H9 (cell line): ENCODE measurements around the gene SBK1. TPM values are rescaled to one million over a fixed set of nuclear protein-coding genes. Genes with fewer than 3 reads are reported as not detected.

Source experiments
- DNase-seq: peaks from one replicate; pipeline ENCODE4 v3.0.0-alpha.2; 2017
- H2AFZ ChIP-seq: one replicate; pipeline ENCODE4 v1.6.1; 2013; ENCODE audit warnings: mild to moderate bottlenecking, low read length, control low read depth, moderate library complexity
- H2AK5ac ChIP-seq: 2 replicates; pipeline ENCODE4 v1.6.1; 2013; ENCODE audit warnings: low read length, control low read depth, mixed read lengths; ENCODE audit not compliant: insufficient read length
- H2BK120ac ChIP-seq: one replicate; pipeline ENCODE4 v1.6.1; 2013; ENCODE audit warnings: low read depth, mild to moderate bottlenecking, low read length, control low read depth, inconsistent platforms; ENCODE audit not compliant: poor library complexity, severe bottlenecking
- H2BK12ac ChIP-seq: 2 replicates; pipeline ENCODE4 v1.6.1; 2013; ENCODE audit warnings: low read length, control low read depth, mixed read lengths, low read depth; ENCODE audit not compliant: insufficient read length
- H2BK15ac ChIP-seq: 2 replicates; pipeline ENCODE4 v1.6.1; 2013; ENCODE audit warnings: low read depth, low read length, control low read depth
- H2BK20ac ChIP-seq: one replicate; pipeline ENCODE4 v1.6.1; 2013; ENCODE audit warnings: low read depth, mild to moderate bottlenecking, low read length, control low read depth, inconsistent platforms; ENCODE audit not compliant: poor library complexity, severe bottlenecking
- H2BK5ac ChIP-seq: 2 replicates; pipeline ENCODE4 v1.6.1; 2013; ENCODE audit warnings: low read length, control low read depth, mixed read lengths; ENCODE audit not compliant: insufficient read length
- H3K14ac ChIP-seq: 2 replicates; pipeline ENCODE4 v1.6.1; 2013; ENCODE audit warnings: low read length, control low read depth; ENCODE audit not compliant: insufficient read depth
- H3K18ac ChIP-seq: 2 replicates; pipeline ENCODE4 v1.6.1; 2013; ENCODE audit warnings: low read depth, mild to moderate bottlenecking, mixed read lengths, low read length, control low read depth; ENCODE audit not compliant: insufficient read length
- H3K23ac ChIP-seq: 2 replicates; pipeline ENCODE4 v1.6.1; 2013; ENCODE audit warnings: low read length, control low read depth, mixed read lengths, low read depth; ENCODE audit not compliant: insufficient read length
- H3K23me2 ChIP-seq: 2 replicates; pipeline ENCODE4 v1.6.1; 2013; ENCODE audit warnings: low read depth, mild to moderate bottlenecking, mixed read lengths, low read length, control low read depth; ENCODE audit not compliant: insufficient read length, poor library complexity, severe bottlenecking
- H3K27ac ChIP-seq: 2 replicates; pipeline ENCODE4 v1.5.1; 2013; ENCODE audit warnings: low read length, control low read depth, mixed read lengths, low read depth; ENCODE audit not compliant: insufficient read length
- H3K27me3 ChIP-seq: 2 replicates; pipeline ENCODE4 v1.6.1; 2013; ENCODE audit warnings: low read length, control low read depth, inconsistent platforms; ENCODE audit not compliant: insufficient read depth
- H3K4ac ChIP-seq: 2 replicates; pipeline ENCODE4 v1.6.1; 2013; ENCODE audit warnings: low read depth, mild to moderate bottlenecking, control low read depth, inconsistent platforms, low read length, moderate library complexity
- H3K4me1 ChIP-seq: 2 replicates; pipeline ENCODE4 v1.6.1; 2013; ENCODE audit warnings: low read length, control low read depth, inconsistent platforms; ENCODE audit not compliant: insufficient read depth
- H3K4me2 ChIP-seq: 2 replicates; pipeline ENCODE4 v1.6.1; 2013; ENCODE audit warnings: low read length, control low read depth, mixed read lengths; ENCODE audit not compliant: insufficient read length, insufficient read depth
- H3K56ac ChIP-seq: 2 replicates; pipeline ENCODE4 v1.6.1; 2013; ENCODE audit warnings: low read depth, mild to moderate bottlenecking, mixed read lengths, low read length, control low read depth; ENCODE audit not compliant: insufficient read length
- H3K79me1 ChIP-seq: 2 replicates; pipeline ENCODE4 v1.6.1; 2013; ENCODE audit warnings: low read depth, mild to moderate bottlenecking, moderate library complexity, low read length, control low read depth, inconsistent platforms; ENCODE audit not compliant: insufficient read depth, poor library complexity, severe bottlenecking
- H3K79me2 ChIP-seq: 2 replicates; pipeline ENCODE4 v1.6.1; 2013; ENCODE audit warnings: low read length, control low read depth, inconsistent platforms; ENCODE audit not compliant: insufficient read depth
- H3K9ac ChIP-seq: 2 replicates; pipeline ENCODE4 v1.6.1; 2013; ENCODE audit warnings: low read length, control low read depth, mixed read lengths; ENCODE audit not compliant: insufficient read length; ENCODE audit errors: extremely low read depth
- H3K9me3 ChIP-seq: one replicate; pipeline ENCODE4 v1.6.1; 2013; ENCODE audit warnings: low read depth, low read length, inconsistent platforms; ENCODE audit not compliant: control insufficient read depth
- H3T11ph ChIP-seq: one replicate; pipeline ENCODE4 v1.6.1; 2013; ENCODE audit warnings: mild to moderate bottlenecking, low read length, control low read depth, inconsistent platforms
- H4K20me1 ChIP-seq: one replicate; pipeline ENCODE4 v1.6.1; 2013; ENCODE audit not compliant: control insufficient read depth, insufficient read length, insufficient read depth
- H4K5ac ChIP-seq: 2 replicates; pipeline ENCODE4 v1.6.1; 2013; ENCODE audit warnings: low read depth, mild to moderate bottlenecking, mixed read lengths, low read length, control low read depth; ENCODE audit not compliant: insufficient read length
- H4K8ac ChIP-seq: replicated peaks from 2 replicates; pipeline ENCODE4 v1.6.1; 2013; ENCODE audit warnings: low read length, control low read depth, mixed read lengths, low read depth; ENCODE audit not compliant: insufficient read length
- H4K91ac ChIP-seq: 2 replicates; pipeline ENCODE4 v1.6.1; 2013; ENCODE audit warnings: low read depth, mild to moderate bottlenecking, moderate library complexity, mixed read lengths, low read length, control low read depth; ENCODE audit not compliant: insufficient read length
- H3K27ac Mint-ChIP-seq, 3 experiments: 2 replicates in 2 of 3; 3 replicates in 1 of 3; pipeline ENCODE4 v1.8.0; 2020 to 2021; ENCODE audit warnings: mixed read lengths in 3 of 3, mild to moderate bottlenecking in 1 of 3, moderate library complexity in 1 of 3
- H3K27me3 Mint-ChIP-seq: 2 replicates; pipeline ENCODE4 v1.8.0; 2021; ENCODE audit warnings: low read depth, mild to moderate bottlenecking, moderate library complexity, mixed read lengths
- H3K36me3 Mint-ChIP-seq, 3 experiments: 2 replicates in 2 of 3; 3 replicates in 1 of 3; pipeline ENCODE4 v1.8.0; 2020 to 2021; ENCODE audit warnings: low read depth in 3 of 3, mixed read lengths in 3 of 3; ENCODE audit not compliant: insufficient read depth in 1 of 3
- H3K4me1 Mint-ChIP-seq, 2 experiments: 2 replicates each; pipeline ENCODE4 v1.8.0; 2020; ENCODE audit warnings: mixed read lengths in 2 of 2
- H3K4me3 Mint-ChIP-seq, 2 experiments: 2 replicates in 1 of 2; 3 replicates in 1 of 2; pipeline ENCODE4 v1.8.0; 2020 to 2021; ENCODE audit warnings: mild to moderate bottlenecking in 2 of 2, mixed read lengths in 2 of 2, moderate library complexity in 1 of 2
- H3K9me3 Mint-ChIP-seq, 2 experiments: 2 replicates in 1 of 2; 3 replicates in 1 of 2; pipeline ENCODE4 v1.8.0; 2020; ENCODE audit warnings: mild to moderate bottlenecking in 2 of 2, mixed read lengths in 2 of 2, moderate library complexity in 1 of 2
- WGBS: extraction: QIAGEN DNeasy Blood & Tissue Kit; methylation state at CpG from one replicate; pipeline ENCODE4 v1.1.7; 2013; ENCODE audit warnings: missing lambda C conversion rate, low lambda C conversion rate, mixed read lengths; ENCODE audit not compliant: insufficient read length; ENCODE audit errors: extremely low coverage; 5-methylcytosine and 5-hydroxymethylcytosine counted together
- total RNA-seq: library from RNA; stranded (reverse); gene quantifications from 2 replicates; pipeline ENCODE4 v1.2.1, GENCODE V29; 2021
- TF ChIP-seq, protein P1 (sequence below): fragments of 200-600 bp; sonication (generic); conservative IDR thresholded peaks from 3 replicates; pipeline ENCODE4 v1.8.0; 2021; ENCODE audit warnings: antibody characterized with exemption, mild to moderate bottlenecking

Gene SBK1
- total RNA-seq, 1 experiment from 2014 or later: 65.5 TPM

DNA sequence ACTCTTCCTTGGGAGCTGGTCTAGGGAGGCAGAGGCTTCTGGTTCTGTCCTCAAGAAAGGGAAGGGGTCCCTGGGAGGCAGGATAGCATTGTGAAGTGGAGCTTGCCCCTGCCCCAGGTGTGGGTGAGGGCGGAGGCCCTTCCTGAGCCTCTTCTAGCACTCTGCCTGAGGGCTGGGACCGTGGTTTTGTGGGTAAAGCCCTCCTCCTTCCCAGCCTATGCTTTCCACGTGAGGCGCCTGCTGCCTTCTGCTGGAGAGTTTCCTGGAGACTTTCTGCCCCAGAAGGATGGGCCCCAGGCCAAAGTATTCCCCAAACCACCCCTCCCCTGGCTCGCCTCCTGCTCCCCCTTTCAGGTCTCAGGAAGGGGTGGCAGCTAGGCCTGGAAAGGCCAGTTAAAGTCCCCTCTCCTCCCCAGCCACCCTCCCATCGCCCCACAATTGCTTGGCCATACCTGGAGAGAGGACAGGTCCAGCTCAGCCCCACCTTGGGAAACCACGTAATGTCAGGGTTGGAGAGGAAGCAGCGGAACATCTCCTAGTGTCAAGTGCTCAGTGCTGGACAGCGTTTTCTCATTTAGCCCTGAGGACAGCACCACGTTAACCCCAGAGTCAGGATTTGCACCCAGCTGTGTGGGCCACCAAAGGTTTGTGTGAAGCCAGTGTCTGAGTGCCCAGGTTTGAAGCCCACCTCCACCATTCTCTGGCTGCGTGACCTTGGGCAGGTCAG lies 5.6 kb downstream of the SBK1 start:
- no peak overlapping the region for H4K91ac ChIP-seq
- H3K18ac ChIP-seq: no peak overlapping the region
- peak overlapping the region; percentile 30; the same call in 1 of the 2 replicates for H3K14ac ChIP-seq
- H3K79me2 ChIP-seq: peaks cover 33% of the 10 kb centered on the region; the same call in 1 of the 2 replicates
- H3K4me3 Mint-ChIP-seq: peak overlapping the region in 1 of 2 experiments; percentile 70; a peak in 3 of 5 replicates
- no peak overlapping the region for H3T11ph ChIP-seq
- no peaks in the 10 kb centered on the region for H3K27me3 ChIP-seq
- H3K4me2 ChIP-seq: no peak overlapping the region
- H3K4me1 ChIP-seq: peaks cover 9% of the 10 kb centered on the region; the same call in 1 of the 2 replicates
- H3K27ac ChIP-seq: no peak overlapping the region
- TF ChIP-seq, protein P1, sequence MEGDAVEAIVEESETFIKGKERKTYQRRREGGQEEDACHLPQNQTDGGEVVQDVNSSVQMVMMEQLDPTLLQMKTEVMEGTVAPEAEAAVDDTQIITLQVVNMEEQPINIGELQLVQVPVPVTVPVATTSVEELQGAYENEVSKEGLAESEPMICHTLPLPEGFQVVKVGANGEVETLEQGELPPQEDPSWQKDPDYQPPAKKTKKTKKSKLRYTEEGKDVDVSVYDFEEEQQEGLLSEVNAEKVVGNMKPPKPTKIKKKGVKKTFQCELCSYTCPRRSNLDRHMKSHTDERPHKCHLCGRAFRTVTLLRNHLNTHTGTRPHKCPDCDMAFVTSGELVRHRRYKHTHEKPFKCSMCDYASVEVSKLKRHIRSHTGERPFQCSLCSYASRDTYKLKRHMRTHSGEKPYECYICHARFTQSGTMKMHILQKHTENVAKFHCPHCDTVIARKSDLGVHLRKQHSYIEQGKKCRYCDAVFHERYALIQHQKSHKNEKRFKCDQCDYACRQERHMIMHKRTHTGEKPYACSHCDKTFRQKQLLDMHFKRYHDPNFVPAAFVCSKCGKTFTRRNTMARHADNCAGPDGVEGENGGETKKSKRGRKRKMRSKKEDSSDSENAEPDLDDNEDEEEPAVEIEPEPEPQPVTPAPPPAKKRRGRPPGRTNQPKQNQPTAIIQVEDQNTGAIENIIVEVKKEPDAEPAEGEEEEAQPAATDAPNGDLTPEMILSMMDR: no peak
- no peak for DNase-seq
- no peak overlapping the region for H2BK15ac ChIP-seq
- H2AK5ac ChIP-seq: no peak overlapping the region
- peaks cover 4% of the 10 kb centered on the region for H4K20me1 ChIP-seq
- H3K4ac ChIP-seq: no peak overlapping the region
- peaks cover 23 to 43% (median 42%) of the 10 kb centered on the region in 3 experiments for H3K36me3 Mint-ChIP-seq
- H3K9ac ChIP-seq: no peak overlapping the region
- H3K23me2 ChIP-seq: peaks cover 10% of the 10 kb centered on the region
- H3K23ac ChIP-seq: no peak overlapping the region
- H3K56ac ChIP-seq: no peak overlapping the region
- H3K4me1 Mint-ChIP-seq: peaks cover 38 to 45% of the 10 kb centered on the region in 2 experiments
- no peaks in the 10 kb centered on the region for H3K9me3 ChIP-seq
- H2BK120ac ChIP-seq: no peak overlapping the region
- H2BK12ac ChIP-seq: no peak overlapping the region
- H3K9me3 Mint-ChIP-seq: no peaks in the 10 kb centered on the region
- no CpG with 5 or more reads among the region's 11 CpGs for WGBS
- no peak overlapping the region for H2BK5ac ChIP-seq
- no peaks in the 10 kb centered on the region for H3K27me3 Mint-ChIP-seq
- no peak overlapping the region for H2AFZ ChIP-seq
- no peak overlapping the region for H4K8ac ChIP-seq
- peak overlapping the region; percentile 68 to 88 (median 86); a peak in 5 of 7 replicates for H3K27ac Mint-ChIP-seq
- no peak overlapping the region for H2BK20ac ChIP-seq
- peaks cover 31% of the 10 kb centered on the region for H3K79me1 ChIP-seq
- H4K5ac ChIP-seq: no peak overlapping the region
